DMS53 treated with DMSO at 0.1 percent for 48 hours (cell line): ENCODE measurements around the gene NPC2.

Experiments used
- DNase-seq: peaks from one replicate; lab custom pipeline; 2025; ENCODE audit not compliant: unreplicated experiment; lab: John Stamatoyannopoulos, UW

NPC2 gene

DNA sequence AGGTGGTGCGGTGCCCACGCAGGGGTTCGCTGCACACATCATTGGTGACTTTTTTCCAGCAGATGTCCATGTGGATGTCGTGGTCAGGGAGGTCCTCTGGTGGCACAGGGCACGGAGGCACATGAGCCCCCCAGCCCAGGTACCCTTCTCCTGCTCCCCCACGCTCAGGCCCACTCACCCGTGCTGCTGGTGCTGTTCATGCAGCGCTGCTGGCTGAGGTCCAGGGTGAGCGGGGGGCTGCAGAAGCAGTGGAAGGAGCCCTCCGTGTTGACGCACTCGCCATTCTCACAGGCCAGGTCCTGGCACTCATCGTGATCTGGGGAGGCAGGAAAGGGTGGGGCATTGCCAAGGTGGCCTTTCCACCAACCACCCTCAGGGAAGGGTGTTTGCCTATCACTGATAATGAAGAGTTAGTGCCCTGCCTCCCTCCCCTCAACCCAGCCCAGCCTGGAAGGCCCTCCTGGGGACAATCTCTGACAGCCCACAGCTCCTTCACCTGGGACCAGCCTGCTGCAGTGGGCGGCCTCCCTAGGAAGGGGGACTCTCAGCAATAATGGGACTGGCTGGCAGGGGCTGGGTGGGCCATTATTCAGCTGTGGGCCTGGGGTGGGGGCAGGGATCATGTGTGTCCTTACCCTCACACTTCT lies 10.3 kb upstream of the NPC2 start:
- no peak for DNase-seq

DNA sequence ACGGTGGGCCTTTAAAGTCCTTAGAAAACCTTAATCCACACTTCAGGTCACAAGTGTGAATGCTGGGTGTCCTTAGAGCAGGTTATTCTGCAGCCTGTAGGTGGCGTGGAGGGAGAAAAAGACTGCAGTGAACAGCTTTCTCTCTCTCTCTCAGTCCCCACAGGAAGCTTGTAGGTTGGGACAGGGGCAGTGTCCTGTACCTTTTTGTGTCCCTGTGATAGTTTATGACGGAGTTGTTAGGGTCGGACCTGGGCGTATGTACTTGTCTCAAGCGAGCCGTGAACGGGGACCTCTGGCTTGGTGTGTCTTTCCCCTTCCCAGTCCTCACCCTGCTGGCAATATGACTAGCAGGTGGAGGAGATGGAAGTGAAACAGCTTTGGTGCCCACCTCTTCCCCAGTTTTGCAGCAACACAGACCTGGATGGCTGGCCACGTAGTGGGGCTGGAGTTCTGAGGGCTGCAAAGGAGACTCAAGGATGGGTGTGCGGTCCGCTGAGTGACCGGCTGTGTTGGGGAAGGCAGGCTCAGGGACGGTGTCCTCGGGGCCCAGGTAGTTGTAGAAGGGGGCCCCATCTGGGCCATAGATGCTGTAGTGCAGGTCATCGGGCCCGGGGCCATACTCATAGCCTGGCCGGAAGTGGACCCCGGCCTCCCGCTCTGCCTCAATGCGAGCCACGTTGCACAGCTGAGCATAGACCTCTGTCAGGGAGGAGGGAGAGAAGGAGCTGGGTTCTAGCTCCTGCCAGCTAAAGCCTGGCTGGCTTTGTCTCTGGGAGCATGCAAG lies 9.3 kb upstream of the NPC2 start:
- peak; percentile 46 for DNase-seq

DNA sequence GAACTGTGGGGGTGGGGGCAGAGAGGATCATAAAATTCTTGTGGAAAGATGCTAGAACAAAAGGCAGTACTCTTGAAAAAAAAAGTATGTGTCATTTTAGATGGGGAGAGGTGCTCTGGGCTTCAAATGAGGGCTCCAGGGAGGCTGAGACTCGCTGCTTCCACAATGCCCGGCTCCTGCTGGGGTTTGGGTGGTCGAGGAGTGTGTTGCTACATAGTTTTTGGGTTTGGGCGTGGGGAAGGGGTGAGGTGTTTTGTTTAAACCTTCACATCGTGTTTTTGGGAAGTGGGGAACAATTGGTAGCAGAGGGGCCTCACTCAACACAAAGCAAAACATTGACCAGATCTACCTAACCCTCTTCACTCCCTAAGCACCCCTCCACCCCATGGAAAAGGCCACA lies 8.6 kb upstream of the NPC2 start:
- DNase-seq: no peak

DNA sequence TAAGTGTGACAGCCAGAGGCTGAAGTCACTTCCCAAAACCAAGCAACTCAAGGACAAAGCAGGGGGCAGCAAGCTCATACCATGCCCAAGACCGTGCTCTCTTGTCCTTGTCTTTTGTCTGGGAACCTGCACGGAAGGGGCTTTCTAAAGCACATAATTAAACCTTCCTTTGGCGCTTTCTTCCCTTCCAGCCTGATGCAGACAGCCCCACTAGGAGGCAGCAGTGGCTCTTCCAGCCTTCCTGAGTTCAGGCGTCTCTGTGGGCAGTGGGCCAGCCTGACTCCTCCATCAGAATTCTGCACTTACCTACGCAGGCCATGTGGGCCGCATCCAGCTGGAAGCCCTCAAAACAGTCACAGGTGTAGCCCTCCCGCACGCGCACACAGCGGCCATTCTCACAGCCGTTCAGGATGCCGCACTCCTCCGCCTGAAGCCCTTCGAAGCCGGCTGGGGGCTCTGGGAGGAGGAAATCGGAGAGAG lies 8.1 kb upstream of the NPC2 start:
- DNase-seq: peak; percentile 38

DNA sequence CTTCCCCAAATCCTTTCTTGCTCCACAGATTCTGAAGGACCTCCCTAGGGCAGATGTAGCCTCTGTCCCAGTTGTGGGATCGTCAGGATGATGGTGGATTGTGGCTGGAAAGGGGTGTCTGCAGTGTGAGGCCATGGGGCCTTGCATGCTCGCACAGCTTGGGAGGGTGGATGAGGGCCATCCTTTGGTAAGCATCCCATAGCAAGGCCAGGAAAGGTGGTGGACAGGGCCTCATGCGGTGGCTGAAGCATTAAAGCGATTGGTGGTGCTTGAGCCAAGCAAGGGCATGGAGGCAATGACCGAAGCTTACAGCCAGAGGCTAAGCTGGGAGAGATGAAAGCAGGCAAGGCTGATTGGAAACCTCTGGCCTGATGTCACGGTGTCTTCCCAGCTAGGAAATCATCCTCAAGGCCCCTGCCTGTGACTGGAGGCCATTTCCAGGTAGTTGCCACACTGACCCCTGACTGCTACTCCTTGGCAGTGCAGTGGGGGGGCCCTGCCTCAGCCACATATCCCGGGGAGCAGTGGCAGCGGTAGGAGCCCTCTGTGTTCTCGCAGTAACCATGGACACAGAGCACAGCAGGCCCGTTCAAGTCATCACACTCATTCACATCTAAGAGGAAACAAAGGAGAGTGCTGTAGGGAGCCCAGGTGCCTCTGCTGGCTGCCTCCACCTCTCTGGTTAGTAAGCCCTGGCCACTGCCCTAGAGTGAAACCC lies 7.5 kb upstream of the NPC2 start:
- no peak for DNase-seq

GRCh38 chr14:74495356-74495755 lies 2.3 kb upstream of the NPC2 start:
- no peak for DNase-seq

GRCh38 chr14:74493343-74494261 lies 497 bp upstream of the NPC2 start, which contains the start of gene ISCA2:
Gene ISCA2, plus strand, starts transcription at chr14:74493765. Its CDS starts 10 bp downstream, at chr14:74493775.
- DNase-seq: peak; percentile 88

DNA sequence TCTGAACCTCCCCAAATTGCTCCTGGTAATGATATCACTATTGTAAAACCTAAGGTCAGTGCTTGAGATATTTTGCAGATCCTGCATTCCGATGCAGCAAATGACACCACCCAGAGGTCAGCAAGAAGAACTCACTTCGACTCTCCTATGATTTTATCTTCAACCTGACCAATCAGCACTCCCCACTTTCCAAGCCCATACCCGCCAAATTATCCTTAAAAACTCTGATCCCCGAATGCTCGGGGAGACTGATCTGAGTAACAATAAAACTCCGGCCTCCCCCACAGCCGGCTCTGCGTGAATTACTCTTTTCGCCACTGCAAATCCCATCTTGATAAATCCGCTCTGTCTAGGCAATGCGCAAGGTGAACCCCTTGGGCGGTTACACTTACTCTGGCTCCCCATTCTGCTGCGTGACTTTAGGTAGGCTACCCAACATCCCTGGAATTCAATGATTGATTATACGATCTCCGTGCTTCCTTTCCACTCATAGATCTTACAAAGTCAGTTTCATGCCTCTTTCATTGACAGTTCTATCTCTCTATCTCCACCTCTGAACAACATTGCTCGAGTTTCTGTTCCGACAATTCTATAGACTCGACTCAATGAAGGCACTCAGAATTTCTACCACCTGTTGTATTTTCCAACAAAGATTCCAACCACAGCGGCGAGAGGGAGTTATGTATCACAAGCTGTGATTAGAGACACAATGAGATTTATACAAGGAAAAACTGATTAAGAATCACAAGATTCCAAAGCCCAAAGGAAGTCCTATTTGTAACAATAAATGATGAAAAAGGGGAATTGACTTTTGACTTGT lies 939 bp downstream of the NPC2 start:
- no peak for DNase-seq

DNA sequence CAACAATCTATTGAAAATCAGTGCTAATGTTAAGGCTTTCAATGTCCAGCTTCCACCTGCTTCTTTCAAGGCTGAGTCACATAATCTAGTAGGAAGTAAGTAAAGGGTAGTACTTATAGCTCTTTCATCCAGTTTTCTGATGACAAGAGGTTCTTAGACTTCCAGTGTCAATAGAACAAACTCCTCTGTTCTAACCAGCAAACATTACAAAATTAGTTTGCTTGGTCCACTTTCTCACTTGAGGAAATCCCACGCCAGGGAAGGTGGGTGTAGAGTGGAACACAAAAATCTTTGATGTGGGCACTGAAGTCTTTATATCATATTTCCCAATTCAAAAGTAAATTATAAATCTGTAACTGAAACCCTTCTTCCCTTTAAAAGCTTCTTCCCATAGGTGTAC lies 2.6 kb downstream of the NPC2 start:
- no peak for DNase-seq

DNA sequence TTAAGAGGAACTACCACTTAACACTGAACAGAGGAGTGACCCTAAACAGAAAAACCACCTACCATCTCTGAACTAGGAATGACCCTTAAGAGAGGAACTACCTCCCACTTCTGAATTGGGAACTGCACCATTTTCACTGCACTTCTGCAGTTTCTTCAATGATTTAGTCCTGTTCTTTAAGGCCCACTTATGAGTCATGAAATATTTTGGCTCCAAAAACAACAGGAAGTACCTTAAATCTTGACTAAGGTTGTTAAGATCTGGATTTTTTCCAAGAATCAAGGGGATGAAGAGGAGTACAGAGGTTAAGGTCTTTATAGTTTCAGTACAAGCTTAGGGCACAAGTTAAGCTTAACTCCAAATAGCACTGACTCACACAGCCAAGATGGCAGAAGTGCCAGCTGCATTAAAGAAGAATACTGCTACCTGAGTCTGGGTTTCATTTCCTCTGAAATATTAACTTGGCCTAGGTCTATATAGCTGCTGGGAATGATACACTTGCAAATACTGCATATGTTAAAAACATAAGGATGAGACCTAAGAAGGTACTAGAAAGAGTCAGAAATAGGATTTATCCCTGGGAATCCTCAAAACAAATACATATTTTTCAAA lies 4.2 kb downstream of the NPC2 start:
- no peak for DNase-seq

GRCh38 chr14:74486164-74486563 lies 6.9 kb downstream of the NPC2 start:
- no peak for DNase-seq

- no peak for DNase-seq
Measured at GRCh38 chr14:74483321-74483720, 9.8 kb downstream of the NPC2 start.

DNA sequence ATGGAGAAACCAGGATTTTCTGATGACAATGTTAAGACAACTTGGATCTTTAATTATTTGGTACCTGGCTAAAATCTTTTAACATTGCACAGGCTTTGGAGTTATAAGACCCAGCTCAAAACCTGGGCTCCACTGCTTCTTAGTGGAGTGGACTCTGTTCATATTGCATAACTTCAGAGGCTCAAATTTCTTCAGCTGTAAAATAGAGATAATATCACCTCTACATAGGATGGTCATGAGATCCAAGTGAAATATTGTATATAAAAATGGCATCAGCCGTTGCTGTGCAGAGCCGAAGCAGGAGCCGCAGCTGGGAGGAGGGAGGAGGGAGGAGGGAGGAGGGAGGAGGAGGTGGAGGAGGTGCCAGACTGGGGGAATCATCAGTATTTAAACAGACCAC lies 10.5 kb downstream of the NPC2 start:
- DNase-seq: no peak

DNA sequence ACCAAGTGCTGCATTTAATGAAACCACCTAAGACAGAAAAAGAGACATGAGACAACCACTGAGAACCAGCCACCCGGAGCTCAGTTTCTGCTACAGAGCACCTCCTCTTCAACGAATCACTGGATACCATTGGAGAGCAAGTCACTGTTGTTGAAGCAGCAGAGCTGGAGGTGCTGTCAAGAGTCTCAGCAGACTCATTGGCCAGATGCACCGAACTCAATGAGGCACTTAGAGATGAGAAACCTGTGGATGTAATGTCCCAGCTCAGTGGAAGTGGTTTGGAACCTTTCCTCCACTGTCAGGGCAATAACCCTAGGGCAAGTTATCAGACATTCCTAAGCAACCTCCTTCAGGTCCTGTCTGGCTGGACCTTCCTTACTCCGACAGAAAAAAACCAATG lies 13.1 kb downstream of the NPC2 start:
- no peak for DNase-seq

DNA sequence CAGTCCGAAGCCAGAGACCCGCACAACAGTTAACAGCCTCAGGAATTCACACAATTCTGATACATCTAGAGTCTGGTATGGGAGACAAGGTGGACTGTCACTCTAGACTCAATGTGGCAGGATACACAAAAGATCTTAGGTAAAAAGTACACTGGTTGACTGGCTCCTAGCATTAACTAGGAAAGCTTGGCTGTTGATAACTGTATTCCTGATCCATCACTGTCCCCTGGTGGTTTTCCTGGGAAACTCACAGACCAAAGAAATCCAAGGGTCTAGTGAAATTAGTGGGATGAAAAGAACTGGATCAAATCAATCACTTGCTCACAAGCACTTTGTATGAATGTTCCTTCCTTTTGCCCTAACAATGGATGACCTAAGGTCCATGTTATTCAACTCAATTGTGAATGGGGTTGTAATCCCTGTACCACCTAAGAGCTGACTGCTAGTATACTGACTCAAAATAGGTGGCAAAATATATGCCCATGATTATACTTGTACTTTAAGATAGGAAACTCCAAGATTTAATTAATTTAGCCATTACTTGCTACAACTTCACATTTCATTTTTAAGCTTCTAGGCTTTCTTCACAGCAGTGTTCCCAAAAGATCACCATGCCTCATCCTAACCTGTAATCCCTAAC lies 14.0 kb downstream of the NPC2 start:
- peak; percentile 4 for DNase-seq

DNA sequence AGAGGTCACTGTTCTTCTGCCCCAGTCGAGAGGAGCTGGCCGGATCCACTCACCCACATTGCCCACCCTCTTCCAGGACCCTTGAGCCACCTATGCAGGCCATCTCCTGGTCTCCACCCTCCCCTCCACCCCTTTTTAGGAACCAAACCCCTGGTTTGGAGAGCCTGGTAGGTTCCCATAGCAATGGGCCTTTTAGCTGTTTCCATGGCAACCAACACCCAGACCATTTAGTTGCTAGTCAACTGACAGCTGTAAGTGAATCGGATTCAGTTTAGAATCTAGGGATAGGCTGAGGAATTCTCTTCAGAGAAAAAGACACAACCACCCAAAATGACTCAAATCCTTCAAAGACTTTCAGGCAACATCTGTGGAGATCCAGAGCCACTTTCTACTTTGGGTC lies 16.5 kb downstream of the NPC2 start:
- no peak for DNase-seq

DNA sequence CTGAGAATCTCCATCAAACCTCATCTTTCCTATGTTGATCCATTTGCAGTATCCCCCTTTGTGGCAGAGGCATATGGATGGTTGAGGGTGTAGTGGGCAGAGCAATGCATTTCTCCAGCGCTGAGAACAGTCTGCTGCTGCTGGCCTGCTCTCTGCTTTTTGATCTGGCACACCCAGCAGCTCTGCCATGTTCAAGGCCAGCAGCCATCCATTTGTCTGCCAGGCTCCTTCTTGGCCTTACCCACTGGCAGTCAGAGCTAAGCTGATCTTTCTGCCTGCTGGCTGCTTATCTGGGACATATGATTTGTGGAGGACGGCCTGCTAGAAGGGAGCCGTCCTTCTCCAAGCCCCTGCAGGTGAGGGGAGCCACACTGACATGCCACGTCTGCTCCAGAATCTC lies 17.0 kb downstream of the NPC2 start:
- DNase-seq: no peak

- DNase-seq: no peak
Measured at GRCh38 chr14:74475678-74476077, 17.4 kb downstream of the NPC2 start.

DNA sequence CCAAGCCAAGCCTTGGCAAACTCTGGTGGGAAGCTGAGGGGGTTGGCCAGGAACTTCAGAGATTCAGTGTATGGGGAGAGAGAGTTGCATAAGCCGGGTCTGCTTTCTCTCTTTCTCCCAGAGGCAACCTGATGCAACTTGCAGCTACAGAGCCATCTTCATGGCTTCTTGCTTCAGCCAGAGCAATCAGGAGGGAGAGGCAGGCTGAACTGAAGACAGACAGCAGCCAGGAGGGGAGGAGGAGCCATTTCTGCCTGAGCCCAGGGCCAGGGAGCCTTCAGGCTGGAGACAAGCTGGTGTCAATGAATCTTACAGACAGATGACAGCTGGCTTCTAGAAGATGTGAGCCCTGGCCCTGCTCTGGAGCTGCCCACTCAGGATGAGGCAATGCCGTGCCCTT lies 18.7 kb downstream of the NPC2 start:
- DNase-seq: no peak
